Smooth muscle cell of the brain vasculature (primary cell): ENCODE results near the gene PRKAG2.

ENCODE experiments used
- DNase-seq: peaks from one replicate; pipeline ENCODE4 v3.0.0-alpha.2; 2012; ENCODE audit warnings: low read depth, low spot score

PRKAG2 gene

DNA sequence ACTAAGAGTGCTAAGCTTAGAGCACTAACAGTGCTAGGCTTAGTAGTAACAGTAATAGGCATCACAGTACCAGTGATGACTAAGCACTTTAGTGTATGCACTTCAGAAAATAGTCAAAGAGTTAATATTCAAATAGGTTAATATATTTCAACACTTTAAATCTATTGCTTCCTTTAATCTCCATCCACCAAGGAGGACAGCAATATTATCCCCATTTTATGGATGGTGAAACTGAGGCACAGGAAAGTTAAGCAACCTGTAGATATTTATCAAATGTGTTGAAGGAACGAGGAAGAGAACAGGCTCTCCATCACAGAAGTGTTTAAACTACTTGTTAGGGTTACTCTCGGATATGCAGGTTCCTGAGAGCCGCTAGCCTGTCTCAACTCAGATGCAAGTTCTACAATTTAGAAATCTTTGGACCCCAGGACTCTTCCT, 165.5 kb downstream of the PRKAG2 start:
- no peak for DNase-seq

DNA sequence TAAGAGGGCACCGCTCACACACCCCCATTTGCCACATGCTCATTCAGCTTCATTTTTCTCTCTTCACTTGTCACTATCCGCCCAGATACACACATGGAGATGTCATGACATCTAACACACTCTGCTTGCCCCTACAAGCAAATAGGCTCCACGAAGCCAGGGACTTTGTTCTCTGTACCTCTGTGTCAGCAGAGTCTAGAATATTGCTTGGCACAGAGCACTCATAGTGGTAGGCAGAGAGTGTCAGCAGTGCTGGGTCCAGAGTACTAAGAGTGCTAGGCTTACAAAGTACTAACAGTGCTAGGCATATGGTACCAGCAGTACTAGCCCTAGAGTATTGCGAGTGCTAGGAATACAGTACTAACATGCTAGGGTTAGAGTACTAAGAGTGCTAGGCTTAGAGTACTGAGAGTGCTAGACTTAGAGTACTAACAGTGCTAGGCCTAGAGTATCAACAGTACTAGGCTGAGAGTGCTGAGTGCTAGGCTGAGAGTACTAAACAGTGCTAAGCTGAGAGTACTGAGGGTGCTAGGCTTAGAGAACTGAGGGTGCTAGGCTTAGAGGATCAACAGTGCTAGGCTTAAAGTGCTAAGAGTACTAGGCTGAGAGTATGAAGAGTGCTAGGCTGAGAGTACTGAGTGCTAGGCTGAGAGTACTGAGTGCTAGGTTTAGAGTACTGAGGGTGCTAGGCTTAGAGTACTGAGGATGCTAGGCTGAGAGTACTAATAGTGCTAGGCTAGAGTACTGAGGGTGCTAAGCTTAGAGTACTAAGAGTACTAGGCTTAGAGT, 166.1 kb downstream of the PRKAG2 start:
- DNase-seq, result no peak

DNA sequence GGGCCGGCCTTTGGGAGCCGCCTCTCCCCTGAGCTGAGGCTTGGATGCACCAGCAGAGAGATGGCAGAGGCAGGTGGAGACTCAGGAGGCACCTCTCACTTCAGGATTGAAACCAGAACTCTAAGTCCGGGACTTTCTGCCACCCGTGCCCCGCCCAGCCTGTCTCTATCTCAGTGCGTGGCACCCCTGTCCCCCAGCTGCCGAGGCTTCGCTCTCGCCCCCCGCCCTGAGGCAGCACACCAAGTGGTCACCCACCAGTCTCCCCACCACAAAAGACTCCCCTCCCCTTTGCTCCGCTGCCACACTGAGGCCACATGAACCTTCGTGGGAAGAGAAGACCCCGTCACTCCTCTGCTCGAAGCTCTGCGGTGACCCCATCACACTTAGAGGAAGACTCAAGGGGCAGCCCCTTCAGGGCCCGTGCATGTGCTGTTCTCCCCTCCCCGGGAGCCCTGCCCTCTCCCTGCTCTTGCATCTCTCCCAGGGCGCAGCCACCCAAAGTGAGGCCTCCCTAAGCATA, 166.7 kb downstream of the PRKAG2 start:
- no peak for DNase-seq

DNA sequence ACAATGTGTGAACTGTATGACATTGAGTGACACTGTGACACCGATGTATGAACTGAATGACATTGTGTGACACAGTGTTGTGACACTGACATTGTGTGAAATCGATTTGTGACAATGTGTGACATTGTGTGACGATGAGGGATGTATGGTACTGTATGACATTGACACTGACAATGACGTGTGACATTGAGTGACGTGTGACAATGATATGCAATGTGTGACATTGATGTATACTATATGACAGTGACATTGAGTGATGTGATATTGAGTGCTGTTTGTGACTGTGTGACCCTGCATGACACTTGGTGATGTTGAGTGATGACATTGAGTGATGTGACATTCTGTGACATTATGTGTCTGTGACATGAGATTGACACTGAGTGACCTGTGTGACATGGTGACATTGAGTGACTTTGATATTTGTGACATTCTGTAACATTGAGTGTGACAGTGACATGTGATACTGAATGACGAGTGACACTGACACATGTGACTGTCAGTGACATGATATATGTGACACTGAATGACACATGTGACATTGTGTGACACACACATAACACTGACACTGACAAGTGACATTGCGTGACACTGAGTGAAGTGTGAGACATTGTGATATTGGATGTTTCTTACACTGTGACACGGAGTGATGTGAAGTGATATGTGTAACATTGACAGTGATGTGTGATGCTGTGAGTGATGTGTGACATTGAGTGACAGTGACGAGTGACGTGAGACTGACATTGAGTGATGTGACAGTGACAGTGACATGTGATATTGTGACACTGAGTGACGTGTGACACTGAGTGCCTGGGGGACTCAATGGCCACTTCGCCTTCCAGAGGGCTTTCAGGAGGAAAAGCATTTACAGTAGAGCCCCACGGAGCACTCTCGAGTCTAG, 167.5 kb downstream of the PRKAG2 start:
- no peak for DNase-seq

GRCh38 chr7:151708610-151709009, 168.3 kb downstream of the PRKAG2 start:
- DNase-seq, result no peak

GRCh38 chr7:151707757-151708156, 169.2 kb downstream of the PRKAG2 start:
- no peak for DNase-seq

DNA sequence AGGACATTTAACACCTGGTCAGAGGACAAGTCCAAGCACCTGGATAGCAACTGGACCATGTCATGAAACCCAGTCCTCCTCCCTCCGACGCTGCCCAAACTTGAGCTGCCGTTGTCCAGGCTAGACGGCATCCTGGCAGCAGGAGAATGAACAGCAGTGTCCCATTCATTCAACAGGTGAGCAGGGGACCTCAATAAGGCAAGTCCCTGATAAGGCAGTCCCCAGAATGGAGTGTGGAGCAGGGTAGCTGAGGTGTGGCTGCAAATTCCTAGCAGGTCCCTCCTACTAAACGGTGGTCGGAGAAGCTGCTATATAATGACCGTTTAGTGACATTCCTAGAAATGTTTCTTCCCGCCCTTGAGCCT, 169.8 kb downstream of the PRKAG2 start:
- no peak for DNase-seq

- DNase-seq, result no peak
Measured at GRCh38 chr7:151706277-151707104, 170.4 kb downstream of the PRKAG2 start.

- no peak for DNase-seq
Measured at GRCh38 chr7:151705636-151706276, 171.2 kb downstream of the PRKAG2 start.

- no peak for DNase-seq
Measured at GRCh38 chr7:151704960-151705635, 171.8 kb downstream of the PRKAG2 start.

GRCh38 chr7:151704299-151704959, 172.5 kb downstream of the PRKAG2 start:
- no peak for DNase-seq

GRCh38 chr7:151702961-151703360, 174.0 kb downstream of the PRKAG2 start:
- DNase-seq, result no peak

- DNase-seq, result no peak
Measured at GRCh38 chr7:151700586-151701165, 176.2 kb downstream of the PRKAG2 start.

GRCh38 chr7:151699928-151700319, 177.0 kb downstream of the PRKAG2 start:
- DNase-seq, result no peak

GRCh38 chr7:151699147-151699927, 177.6 kb downstream of the PRKAG2 start:
- peak; percentile 94 for DNase-seq

- DNase-seq, result no peak
Measured at GRCh38 chr7:151697942-151698341, 179.0 kb downstream of the PRKAG2 start.

DNA sequence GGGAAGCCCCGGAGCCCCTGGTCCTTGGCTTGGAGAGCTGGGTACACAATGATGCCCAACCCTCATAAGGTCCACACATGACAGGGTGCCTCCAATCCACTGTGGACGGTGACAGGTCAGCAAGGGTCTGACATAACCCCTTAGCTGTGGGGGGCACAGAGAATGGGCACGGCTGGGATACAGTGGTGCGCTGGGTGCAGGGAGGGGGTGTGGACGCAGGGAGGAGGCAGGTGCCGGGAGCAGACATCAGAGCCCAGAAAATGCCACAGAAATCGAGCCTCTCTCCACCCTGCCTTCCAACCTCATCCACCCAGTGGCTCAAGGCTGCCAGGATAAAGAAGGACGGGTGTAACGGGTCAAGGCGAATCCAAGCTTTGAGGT, 179.4 kb downstream of the PRKAG2 start:
- DNase-seq, result no peak

GRCh38 chr7:151696721-151697514, 180.0 kb downstream of the PRKAG2 start:
- DNase-seq, result no peak
